PC-3 (cell line): ENCODE results near the gene DNAH2. TPM values are rescaled to one million over a fixed set of nuclear protein-coding genes. Genes with fewer than 3 reads are reported as not detected.
A peak's percentile ranks its signal among the peaks of the same experiment; 100 is the strongest.

Source experiments
- ATAC-seq: fragments of 200-7000 bp; cut with Tn5 transposase; 2 replicates; pipeline ENCODE4 v1.9.1; 2020; ENCODE audit warnings: mild to moderate bottlenecking, moderate library complexity
- BruUV-seq: library from RNA; stranded (reverse); fragments of 400-500 nt; replicated peaks from 2 replicates; lab custom pipeline; 2021; lab: Mats Ljungman, UMichigan
- CTCF ChIA-PET: fragments of 300-600 bp; sonication (Branson Sonifier 250); formaldehyde crosslinking; loops from one replicate; lab custom pipeline; 2022; ENCODE audit warnings: antibody characterized with exemption; lab: Charles Lee
- POLR2A ChIA-PET: fragments of 300-600 bp; sonication (Branson Sonifier 250); formaldehyde crosslinking; loops from one replicate; lab custom pipeline; 2022; ENCODE audit warnings: antibody characterized with exemption; ENCODE audit not compliant: unreplicated experiment; lab: Charles Lee
- DNase-seq: peaks from one replicate; pipeline ENCODE4 v3.0.0-alpha.2; 2015
- H2AFZ ChIP-seq: fragments of 300-600 bp; sonication (generic); 2 replicates; pipeline ENCODE4 v1.6.0; 2016; ENCODE audit warnings: antibody characterized with exemption, low read length
- H3F3A ChIP-seq: fragments of 300-600 bp; sonication (generic); one replicate; pipeline ENCODE4 v1.6.0; 2017; ENCODE audit warnings: antibody characterized with exemption, low read length, control low read depth, mild to moderate bottlenecking; ENCODE audit not compliant: unreplicated experiment
- H3K27ac ChIP-seq: fragments of 300-600 bp; sonication (generic); 2 replicates; pipeline ENCODE4 v1.5.1; 2016; ENCODE audit warnings: mild to moderate bottlenecking, low read length
- H3K27me3 ChIP-seq: fragments of 300-600 bp; sonication (generic); 2 replicates; pipeline ENCODE4 v1.6.1; 2016; ENCODE audit warnings: low read length, mixed read lengths
- H3K36me3 ChIP-seq: fragments of 300-600 bp; sonication (generic); 2 replicates; pipeline ENCODE4 v1.6.1; 2016; ENCODE audit warnings: low read depth, mixed run types, low read length, mixed read lengths
- H3K4me1 ChIP-seq: fragments of 300-600 bp; sonication (generic); 2 replicates; pipeline ENCODE4 v1.5.1; 2016; ENCODE audit warnings: low read length; ENCODE audit not compliant: insufficient read depth
- H3K4me2 ChIP-seq: fragments of 300-600 bp; sonication (generic); 2 replicates; pipeline ENCODE4 v1.6.0; 2016; ENCODE audit warnings: low read length
- H3K4me3 ChIP-seq: fragments of 300-600 bp; sonication (generic); 2 replicates; pipeline ENCODE4 v1.5.1; 2016; ENCODE audit warnings: mild to moderate bottlenecking, low read length, mixed read lengths
- H3K79me2 ChIP-seq: fragments of 300-600 bp; sonication (generic); 2 replicates; pipeline ENCODE4 v1.6.1; 2017; ENCODE audit warnings: low read length, mixed read lengths
- H3K9ac ChIP-seq: fragments of 300-600 bp; sonication (generic); 2 replicates; pipeline ENCODE4 v1.6.0; 2016; ENCODE audit warnings: mild to moderate bottlenecking, low read length
- H3K9me2 ChIP-seq: fragments of 300-600 bp; sonication (generic); replicated peaks from 2 replicates; pipeline ENCODE4 v1.6.1; 2016; ENCODE audit warnings: mixed run types, low read length, mixed read lengths
- H3K9me3 ChIP-seq: fragments of 300-600 bp; sonication (generic); 2 replicates; pipeline ENCODE4 v1.6.1; 2016; ENCODE audit warnings: low read length, mixed read lengths
- H4K20me1 ChIP-seq: fragments of 300-600 bp; sonication (generic); 2 replicates; pipeline ENCODE4 v1.6.1; 2016; ENCODE audit warnings: low read length, mixed read lengths
- EZH2 ChIP-seq: fragments of 300-600 bp; sonication (generic); IDR thresholded peaks from one replicate; pipeline ENCODE4 v1.6.1; 2017; ENCODE audit warnings: antibody characterized with exemption, mild to moderate bottlenecking, low read length; ENCODE audit not compliant: unreplicated experiment
- EZH2phosphoT487 ChIP-seq: fragments of 300-600 bp; sonication (generic); IDR thresholded peaks from 2 replicates; pipeline ENCODE4 v1.6.1; 2018; ENCODE audit warnings: mild to moderate bottlenecking, antibody characterized with exemption, low read length, borderline replicate concordance
- intact Hi-C: fragments of 100-400 bp; cut with micrococcal nuclease; formaldehyde crosslinking; loops from 2 replicates; pipeline ENCODE4 v1.9.0; 2023
- total RNA-seq: library from RNA; depleted of rRNA; stranded (reverse); fragments of >200 nt; gene quantifications from 2 replicates; pipeline ENCODE4 v1.2.3, GENCODE V29; 2014
- TF ChIP-seq, protein P1 (sequence below): fragments of 300-600 bp; sonication (generic); conservative IDR thresholded peaks from 2 replicates; pipeline ENCODE4 v1.5.1; 2017; ENCODE audit warnings: antibody characterized with exemption, low read depth, mild to moderate bottlenecking, low read length

The DNAH2 gene
- total RNA-seq, 1 experiment from 2014 or later: 0.62 TPM

GRCh38 chr17:7717756-7718350 is 309 bp downstream of the DNAH2 start:
- no peak for ATAC-seq
- Histone ChIP-seq H3K27ac (no peak overlapping the region), H3K27me3 (no peaks in the 10 kb centered on the region), H2AFZ (peak overlapping the region; percentile 99), H3K9ac (peak overlapping the region; percentile 74), H3K4me2 (peak overlapping the region; percentile 91), H3K79me2 (no peaks in the 10 kb centered on the region), H4K20me1 (no peaks in the 10 kb centered on the region), H3K4me3 (peak overlapping the region; percentile 84), H3F3A (no peaks in the 10 kb centered on the region), H3K4me1 (peaks cover 7% of the 10 kb centered on the region), H3K9me2 (no peaks in the 10 kb centered on the region), H3K36me3 (no peaks in the 10 kb centered on the region), H3K9me3 (no peaks in the 10 kb centered on the region)
- ChIA-PET CTCF (interaction anchor here (0.7 kb wide), 1 partner anchor 14 kb away, joined by 19 read pairs; no protein-coding TSS in a partner anchor), POLR2A (no interaction called here)
- TF ChIP-seq, protein P1, sequence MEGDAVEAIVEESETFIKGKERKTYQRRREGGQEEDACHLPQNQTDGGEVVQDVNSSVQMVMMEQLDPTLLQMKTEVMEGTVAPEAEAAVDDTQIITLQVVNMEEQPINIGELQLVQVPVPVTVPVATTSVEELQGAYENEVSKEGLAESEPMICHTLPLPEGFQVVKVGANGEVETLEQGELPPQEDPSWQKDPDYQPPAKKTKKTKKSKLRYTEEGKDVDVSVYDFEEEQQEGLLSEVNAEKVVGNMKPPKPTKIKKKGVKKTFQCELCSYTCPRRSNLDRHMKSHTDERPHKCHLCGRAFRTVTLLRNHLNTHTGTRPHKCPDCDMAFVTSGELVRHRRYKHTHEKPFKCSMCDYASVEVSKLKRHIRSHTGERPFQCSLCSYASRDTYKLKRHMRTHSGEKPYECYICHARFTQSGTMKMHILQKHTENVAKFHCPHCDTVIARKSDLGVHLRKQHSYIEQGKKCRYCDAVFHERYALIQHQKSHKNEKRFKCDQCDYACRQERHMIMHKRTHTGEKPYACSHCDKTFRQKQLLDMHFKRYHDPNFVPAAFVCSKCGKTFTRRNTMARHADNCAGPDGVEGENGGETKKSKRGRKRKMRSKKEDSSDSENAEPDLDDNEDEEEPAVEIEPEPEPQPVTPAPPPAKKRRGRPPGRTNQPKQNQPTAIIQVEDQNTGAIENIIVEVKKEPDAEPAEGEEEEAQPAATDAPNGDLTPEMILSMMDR: no peak
- DNase-seq: no peak
- intact Hi-C loops: no loop called here
- no TSS peak for BruUV-seq

GRCh38 chr17:7719661-7720060 is 2.1 kb downstream of the DNAH2 start:
- H3K4me1 ChIP-seq: peaks cover 7% of the 10 kb centered on the region
- ATAC-seq (no peak), DNase-seq (no peak)
- H3K4me3 ChIP-seq: no peak overlapping the region
- ChIA-PET POLR2A (no interaction called here), CTCF (no interaction called here)
- H3K9ac ChIP-seq: no peak overlapping the region
- no peaks in the 10 kb centered on the region for H3K9me3 ChIP-seq
- BruUV-seq: no TSS peak
- no peaks in the 10 kb centered on the region for H3K79me2 ChIP-seq
- no peaks in the 10 kb centered on the region for H3K36me3 ChIP-seq
- H4K20me1 ChIP-seq: no peaks in the 10 kb centered on the region
- intact Hi-C loops: no loop called here
- H2AFZ ChIP-seq: no peak overlapping the region
- no peaks in the 10 kb centered on the region for H3K9me2 ChIP-seq
- H3F3A ChIP-seq: no peaks in the 10 kb centered on the region
- H3K27me3 ChIP-seq: no peaks in the 10 kb centered on the region
- H3K27ac ChIP-seq: no peak overlapping the region
- TF ChIP-seq EZH2: no peak
- TF ChIP-seq EZH2phosphoT487: no peak
- TF ChIP-seq, protein P1: no peak
- no peak overlapping the region for H3K4me2 ChIP-seq

DNA sequence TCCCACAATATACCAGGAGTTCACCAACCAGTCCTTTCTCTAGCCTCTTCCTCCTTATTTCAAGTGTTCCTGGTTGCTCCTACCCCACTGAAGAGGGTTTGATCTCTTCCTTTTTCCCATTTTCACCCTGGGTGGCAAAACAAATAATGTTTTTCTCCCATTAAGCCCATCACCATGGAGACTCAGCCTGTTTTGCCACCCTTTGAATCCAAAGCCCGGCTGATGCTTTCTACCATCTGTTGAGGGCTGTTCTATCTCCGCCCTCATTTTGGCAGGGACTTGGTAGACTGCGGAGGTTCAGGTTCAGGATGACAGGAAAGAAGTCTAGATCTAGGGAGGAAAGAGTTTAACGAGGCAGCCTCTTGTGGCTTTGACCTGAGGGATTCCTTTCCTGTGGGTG is 2.6 kb downstream of the DNAH2 start:
- Histone ChIP-seq H3F3A (no peaks in the 10 kb centered on the region), H3K27ac (no peak overlapping the region), H4K20me1 (no peaks in the 10 kb centered on the region), H3K36me3 (no peaks in the 10 kb centered on the region), H3K4me2 (no peak overlapping the region), H3K4me3 (no peak overlapping the region), H2AFZ (no peak overlapping the region), H3K79me2 (no peaks in the 10 kb centered on the region), H3K4me1 (peaks cover 7% of the 10 kb centered on the region), H3K9me3 (no peaks in the 10 kb centered on the region), H3K9me2 (no peaks in the 10 kb centered on the region), H3K27me3 (no peaks in the 10 kb centered on the region), H3K9ac (no peak overlapping the region)
- ATAC-seq (no peak), DNase-seq (no peak)
- BruUV-seq: no TSS peak
- CTCF ChIA-PET: no interaction called here
- POLR2A ChIA-PET: no interaction called here
- TF ChIP-seq, protein P1: no peak
- TF ChIP-seq EZH2: no peak
- no peak for TF ChIP-seq EZH2phosphoT487
- intact Hi-C loops: no loop called here
